Sigmoid colon (tissue), 7 donors: ENCODE results near the gene DUS1L. TPM values are rescaled to one million over a fixed set of nuclear protein-coding genes. Genes with fewer than 3 reads are reported as not detected.
A peak's percentile ranks its signal among the peaks of the same experiment; 100 is the strongest.

Experiments used
- DNase-seq: peaks from one replicate; pipeline ENCODE4 v3.0.0-alpha.2; 2019
- H3K27ac ChIP-seq, 4 donors: fragments of 200-600 bp; sonication (generic); one replicate each; pipeline ENCODE4 v1.5.1; 2016 to 2019; ENCODE audit warnings: mild to moderate bottlenecking in 1 of 4
- H3K27me3 ChIP-seq, 3 donors: fragments of 200-600 bp; sonication (generic); one replicate each; pipeline ENCODE4 v1.5.1; 2019; ENCODE audit warnings: mild to moderate bottlenecking in 1 of 3
- H3K36me3 ChIP-seq, 4 donors: fragments of 200-600 bp; sonication (generic); one replicate each; pipeline ENCODE4 v1.5.1; 2016 to 2019
- H3K4me1 ChIP-seq, 4 donors: fragments of 200-600 bp; sonication (generic); one replicate each; pipeline ENCODE4 v1.5.1; 2017 to 2019
- H3K4me3 ChIP-seq, 4 donors: fragments of 200-600 bp; sonication (generic); one replicate each; pipeline ENCODE4 v1.5.1; 2017 to 2019; ENCODE audit warnings: mild to moderate bottlenecking in 2 of 4, moderate library complexity in 1 of 4
- H3K9me3 ChIP-seq, 4 donors: fragments of 200-600 bp in 3 of 4; sonication (generic) in 3 of 4; one replicate each; pipeline versions ENCODE4 v1.5.1 to v1.6.1; 2013 to 2019
- CTCF ChIP-seq, 4 experiments: fragments of 450-650 bp in 3 of 4; fragments of 200-600 bp in 1 of 4; IDR thresholded peaks; one replicate each; pipeline ENCODE4 v1.5.1; 2016 to 2019; ENCODE audit warnings: antibody characterized with exemption in 4 of 4, mild to moderate bottlenecking in 3 of 4, moderate library complexity in 2 of 4
- EP300 ChIP-seq, 4 donors: sonication (generic); formaldehyde crosslinking; IDR thresholded peaks; one replicate each; pipeline ENCODE4 v1.6.1; 2017; ENCODE audit warnings: antibody characterized with exemption in 4 of 4
- POLR2A ChIP-seq, 2 donors: fragments of 450-650 bp; IDR thresholded peaks; one replicate each; pipeline ENCODE4 v1.6.1; 2016; ENCODE audit warnings: antibody characterized with exemption in 2 of 2, mild to moderate bottlenecking in 2 of 2, moderate library complexity in 2 of 2
- POLR2AphosphoS5 ChIP-seq, 4 donors: sonication (generic); formaldehyde crosslinking; IDR thresholded peaks; one replicate each; pipeline ENCODE4 v1.6.1; 2017; ENCODE audit warnings: antibody characterized with exemption in 4 of 4
- WGBS, 2 donors: extraction: QIAGEN DNeasy Blood & Tissue Kit; methylation state at CpG; one replicate each; pipeline ENCODE4 v1.1.7; 2013; 5-methylcytosine and 5-hydroxymethylcytosine counted together
- intact Hi-C: fragments of 100-400 bp; cut with DNase I; formaldehyde crosslinking; loops from one replicate; pipeline ENCODE4 v1.15.1; 2023
- polyA plus RNA-seq, 3 donors: library from polyadenylated mRNA; stranded (reverse); fragments of 200-250 nt; gene quantifications; one replicate each; pipeline ENCODE4 v1.2.3, GENCODE V29; 2013
- total RNA-seq, 4 donors: library from RNA; depleted of rRNA; stranded (reverse); fragments of >200 nt; gene quantifications; one replicate each; pipeline ENCODE4 v1.1.0, GENCODE V29; 2016
- donor health status: healthy with polysubstance abuse.
- donor health status: Bipolar disorder and iron deficiency.
- donor health status: healthy.

Gene DUS1L
- total and polyA plus RNA-seq, 7 donors, result 31.3 to 119 (median 68.5) TPM

DNA sequence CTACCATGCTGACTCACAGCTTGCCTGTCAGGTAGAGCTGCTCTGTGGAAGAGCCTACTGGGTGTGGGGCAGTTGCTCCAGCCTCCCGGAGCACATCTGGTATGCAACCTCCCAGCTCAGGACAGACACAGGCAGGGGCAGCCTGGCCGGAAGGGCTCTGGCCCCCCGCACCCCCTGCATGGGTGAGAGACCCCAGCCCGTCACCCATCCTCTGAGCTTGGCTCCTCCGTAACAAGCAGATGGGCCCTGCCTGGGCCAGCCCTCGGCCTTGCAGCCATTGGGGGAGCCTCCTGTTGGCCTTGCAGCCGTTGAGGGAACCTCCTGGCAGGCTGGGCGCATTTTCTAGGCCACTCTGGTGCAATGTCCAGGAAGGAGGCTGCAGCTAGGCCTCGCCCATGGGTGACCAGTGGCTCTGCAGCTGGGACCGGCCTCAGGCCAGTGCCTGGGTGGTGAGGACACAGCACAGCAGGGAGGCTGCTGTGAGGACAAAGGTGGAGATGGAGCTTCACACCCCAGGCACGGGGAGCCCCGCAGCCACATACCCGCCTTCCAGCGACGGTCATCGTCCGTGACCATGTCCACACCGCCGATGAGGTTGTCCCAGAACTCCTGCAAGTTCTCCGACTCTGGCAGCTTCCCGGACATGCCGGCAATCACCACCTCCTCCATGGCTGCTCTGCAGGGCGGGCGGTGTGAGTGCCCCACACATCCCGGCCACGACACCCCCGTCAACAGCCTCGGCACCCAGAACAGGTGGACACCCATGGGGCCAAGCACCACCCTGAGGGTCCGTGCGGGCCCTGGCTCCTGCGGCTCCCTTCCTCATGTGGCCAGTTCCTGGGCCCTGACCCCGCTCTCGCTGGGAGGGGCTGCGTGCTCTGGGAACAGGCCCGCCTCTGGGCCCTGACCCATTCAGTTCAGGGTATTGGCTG, 30.4 kb upstream of the DUS1L start:
- DNase-seq, result no peak
- intact Hi-C loops, result loop anchor here (5.0 kb wide), 1 partner anchor 224 kb away; the partner anchor contains the start of gene ARHGDIA
- TF ChIP-seq POLR2AphosphoS5 (IDR thresholded peaks at IDR 0.05), result no peak
- TF ChIP-seq CTCF (IDR thresholded peaks at IDR 0.05), result no peak
- TF ChIP-seq EP300 (IDR thresholded peaks at IDR 0.05), result no peak
- no peak for TF ChIP-seq POLR2A (IDR thresholded peaks at IDR 0.05)
- H3K4me3 ChIP-seq, result peak overlapping the region in 3 of 4 donors; percentile 59 to 94 (median 67)
- peak overlapping the region in 2 of 4 donors; percentile 88 to 98 for H3K27ac ChIP-seq
- H3K9me3 ChIP-seq, result no peaks in the 10 kb centered on the region
- H3K36me3 ChIP-seq, result peaks cover 36 to 51% (median 44%) of the 10 kb centered on the region in 4 donors
- 95% methylated on average over 35 of the region's 35 CpGs for WGBS, 2 donors
- no peaks in the 10 kb centered on the region for H3K27me3 ChIP-seq
- peaks cover 0 to 39% (median 32%) of the 10 kb centered on the region in 4 donors for H3K4me1 ChIP-seq

DNA sequence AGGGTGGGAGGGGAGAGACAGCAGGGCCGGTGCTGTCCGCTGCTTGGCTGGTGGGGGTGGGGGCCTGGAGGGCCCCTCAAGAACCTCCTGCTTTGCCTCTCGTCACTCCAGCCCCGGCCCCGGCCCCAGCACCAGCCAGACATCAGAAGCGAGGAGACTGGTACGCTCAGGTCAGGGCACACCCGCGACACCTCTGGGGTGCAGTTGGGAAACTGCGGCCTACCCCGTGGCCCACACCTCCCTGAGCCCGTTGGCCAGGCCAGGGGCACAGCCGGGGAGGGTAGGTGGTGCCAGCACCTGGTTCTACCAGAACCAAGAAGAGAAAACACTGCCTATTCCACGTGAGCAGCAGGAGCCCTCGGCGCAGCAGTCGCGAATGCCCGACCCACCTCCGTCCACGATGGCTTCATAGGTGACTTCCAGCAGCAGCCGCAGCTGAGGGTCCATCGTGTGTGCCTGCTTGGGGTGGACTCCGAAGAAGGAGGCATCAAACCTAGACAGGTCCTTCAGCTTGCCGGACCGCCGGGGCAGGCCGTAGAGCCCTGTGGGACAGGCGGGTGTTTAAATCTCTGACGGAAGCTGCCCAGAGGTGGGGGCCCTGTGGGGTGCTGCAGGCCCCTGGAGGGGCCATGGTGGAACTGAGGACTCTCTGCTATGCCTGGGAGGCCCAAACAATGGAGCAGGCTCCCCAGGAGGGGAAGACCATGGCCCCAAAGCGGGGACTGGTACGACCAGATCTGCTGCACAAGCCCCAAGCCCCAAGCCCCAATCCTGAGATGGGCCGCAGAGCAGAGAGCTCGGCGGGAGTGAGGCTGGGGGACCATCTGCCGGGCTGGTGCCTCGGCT, 29.6 kb upstream of the DUS1L start:
- WGBS, 2 donors, result 92 to 94% methylated on average over 37 of the region's 37 CpGs
- no peak for TF ChIP-seq POLR2AphosphoS5 (IDR thresholded peaks at IDR 0.05)
- no peak for TF ChIP-seq CTCF (IDR thresholded peaks at IDR 0.05)
- no peak for TF ChIP-seq EP300 (IDR thresholded peaks at IDR 0.05)
- no peak for TF ChIP-seq POLR2A (IDR thresholded peaks at IDR 0.05)
- Histone ChIP-seq H3K36me3 (peaks cover 45 to 60% (median 53%) of the 10 kb centered on the region in 4 donors), H3K27me3 (no peaks in the 10 kb centered on the region), H3K27ac (no peak overlapping the region), H3K4me3 (no peak overlapping the region), H3K4me1 (peaks cover 0 to 31% (median 29%) of the 10 kb centered on the region in 4 donors), H3K9me3 (no peaks in the 10 kb centered on the region)
- DNase-seq, result no peak
- intact Hi-C loops, result loop anchor here (5.0 kb wide), 1 partner anchor 223 kb away; the partner anchor contains the start of gene ARHGDIA

DNA sequence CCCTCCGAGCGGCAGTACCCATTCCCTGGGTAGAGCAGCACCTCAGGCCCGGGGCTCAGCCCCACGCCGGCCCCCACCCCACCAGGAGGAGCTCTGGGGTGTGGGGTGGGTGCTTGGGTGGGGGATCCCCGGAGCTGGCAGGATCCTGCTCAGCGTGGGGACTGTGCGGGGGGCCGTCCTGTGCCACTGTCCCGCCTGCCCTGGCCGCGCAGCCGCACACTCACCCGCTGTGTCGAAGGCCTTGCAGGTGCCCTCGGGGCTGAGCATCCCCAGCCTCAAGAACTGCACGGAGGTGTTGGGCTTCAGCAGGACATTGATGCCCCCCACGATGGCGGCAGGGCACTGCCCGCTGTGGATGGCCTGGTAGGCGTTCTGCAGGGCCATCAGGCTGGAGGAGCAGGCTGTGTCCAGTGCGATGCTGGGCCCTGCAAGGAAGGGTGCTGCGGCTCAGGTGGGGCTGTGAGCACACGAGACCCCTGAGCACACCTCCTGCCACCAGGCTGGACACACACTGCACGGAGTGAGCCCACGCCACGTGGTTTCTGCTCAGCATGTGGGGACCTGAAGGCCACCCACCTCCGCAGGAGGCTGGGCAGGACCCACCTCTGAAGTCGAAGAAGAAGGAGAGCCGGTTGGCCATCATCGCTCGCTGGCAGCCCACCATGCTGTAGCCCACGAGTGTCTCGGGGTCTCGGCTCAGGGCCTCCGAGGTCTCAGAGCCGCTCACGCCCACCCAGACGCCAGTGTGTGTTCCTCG, 27.6 kb upstream of the DUS1L start:
- 96 to 97% methylated on average over 40 of the region's 40 CpGs for WGBS, 2 donors

More for the DNA sequence above, 27.6 kb upstream of the DUS1L start:
- Histone ChIP-seq H3K27ac (no peak overlapping the region), H3K36me3 (peaks cover 65 to 80% (median 72%) of the 10 kb centered on the region in 4 donors), H3K9me3 (no peaks in the 10 kb centered on the region), H3K4me3 (no peak overlapping the region), H3K4me1 (peaks cover 0 to 18% (median 18%) of the 10 kb centered on the region in 4 donors), H3K27me3 (no peaks in the 10 kb centered on the region)
- DNase-seq, result no peak
- no peak for TF ChIP-seq CTCF (IDR thresholded peaks at IDR 0.05)
- no peak for TF ChIP-seq POLR2AphosphoS5 (IDR thresholded peaks at IDR 0.05)
- TF ChIP-seq POLR2A (IDR thresholded peaks at IDR 0.05), result no peak
- TF ChIP-seq EP300 (IDR thresholded peaks at IDR 0.05), result no peak
- intact Hi-C loops, result no loop called here
